GM12891 (cell line): ENCODE data around the gene UXT. TPM values are rescaled to one million over a fixed set of nuclear protein-coding genes. Genes with fewer than 3 reads are reported as not detected.
"Not testable (repeated sequence)": the region's sequence is repeated elsewhere in the genome, so short reads cannot be mapped to it uniquely, and the experiment has no call there.

ENCODE experiments used
- DNase-seq: peaks from one replicate; pipeline ENCODE4 v3.0.0; 2011; ENCODE audit warnings: low spot score; ENCODE audit not compliant: insufficient read length
- FAIRE-seq: peaks from 2 replicates; lab custom pipeline; 2011; peaks lifted over from hg19 to GRCh38; lab: Jason Lieb, UNC
- PAX5 ChIP-seq: IDR thresholded peaks from 2 replicates; pipeline ENCODE4 v1.6.1; 2011; ENCODE audit warnings: low read length, moderate library complexity, mild to moderate bottlenecking; ENCODE audit not compliant: insufficient read depth, severe bottlenecking
- POLR2A ChIP-seq: IDR thresholded peaks from 2 replicates; pipeline ENCODE4 v1.6.1; 2011; ENCODE audit warnings: low read depth, low read length, control low read depth
- POLR2AphosphoS5 ChIP-seq: IDR thresholded peaks from 2 replicates; pipeline ENCODE4 v1.6.1; 2011; ENCODE audit warnings: low read depth, low read length, control low read depth
- POU2F2 ChIP-seq: IDR thresholded peaks from 2 replicates; pipeline ENCODE4 v1.6.1; 2011; ENCODE audit warnings: low read depth, mild to moderate bottlenecking, control low read depth, low read length, moderate library complexity
- SPI1 ChIP-seq: IDR thresholded peaks from 2 replicates; pipeline ENCODE4 v1.6.1; 2011; ENCODE audit warnings: low read depth, low read length, control low read depth
- TAF1 ChIP-seq: IDR thresholded peaks from 2 replicates; pipeline ENCODE4 v1.6.1; 2011; ENCODE audit warnings: low read depth, low read length, control low read depth
- polyA plus RNA-seq: library from polyadenylated mRNA; unstranded; fragments of >200 nt; gene quantifications from one replicate; pipeline ENCODE4 v1.2.1, GENCODE V29; 2012; ENCODE audit warnings: low read depth, missing spikeins, inconsistent platforms; ENCODE audit not compliant: missing spikeins

UXT gene, protein sequence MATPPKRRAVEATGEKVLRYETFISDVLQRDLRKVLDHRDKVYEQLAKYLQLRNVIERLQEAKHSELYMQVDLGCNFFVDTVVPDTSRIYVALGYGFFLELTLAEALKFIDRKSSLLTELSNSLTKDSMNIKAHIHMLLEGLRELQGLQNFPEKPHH
- 285 TPM for polyA plus RNA-seq

DNA sequence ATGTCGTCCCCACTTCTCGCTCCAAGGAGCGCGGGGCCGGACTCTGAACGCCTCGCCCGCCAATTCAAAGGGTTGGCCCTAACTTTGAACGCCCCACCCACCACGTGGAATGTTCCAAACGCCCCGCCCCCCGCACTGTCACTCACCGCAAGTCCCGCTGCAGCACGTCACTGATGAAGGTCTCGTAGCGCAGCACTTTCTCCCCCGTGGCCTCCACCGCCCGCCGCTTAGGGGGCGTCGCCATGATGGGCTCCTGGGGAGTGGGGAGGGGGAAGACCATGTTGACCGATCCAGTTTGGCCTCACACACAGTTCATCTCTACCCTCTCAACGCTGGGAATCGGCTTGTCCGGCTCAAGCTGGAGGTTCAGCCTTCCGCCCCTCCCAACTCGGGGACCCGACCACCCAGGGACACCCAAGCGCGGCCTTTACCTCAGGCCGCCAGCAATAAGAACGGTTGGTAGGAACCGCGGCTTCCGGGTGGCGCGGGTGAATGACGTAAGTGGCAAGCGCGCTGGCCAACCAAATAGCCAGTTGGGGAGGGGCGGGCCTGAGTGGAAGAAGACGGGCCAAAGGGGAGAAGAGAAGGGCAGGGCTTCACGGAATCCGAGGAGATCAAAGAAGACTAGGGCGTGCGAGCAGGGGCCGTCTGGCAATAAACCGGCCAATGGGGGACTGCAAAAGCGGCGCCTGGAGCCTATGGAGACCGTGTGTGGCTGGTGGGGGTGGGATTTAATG lies at the start of gene UXT:
UXT (minus strand) TSS at position 497 of the 737 bp plus-strand sequence; CDS start at position 244, 253 bp downstream.
- FAIRE-seq, result peak; percentile 100
- TF ChIP-seq POLR2A (no peak; the same call in 1 of the 2 replicates), PAX5 (no peak), POU2F2 (peak; percentile 43; the same call in 1 of the 2 replicates), SPI1 (no peak), TAF1 (no peak; the same call in 1 of the 2 replicates), POLR2AphosphoS5 (peak; percentile 82; the same call in 1 of the 2 replicates)
- peak; percentile 63 for DNase-seq

DNA sequence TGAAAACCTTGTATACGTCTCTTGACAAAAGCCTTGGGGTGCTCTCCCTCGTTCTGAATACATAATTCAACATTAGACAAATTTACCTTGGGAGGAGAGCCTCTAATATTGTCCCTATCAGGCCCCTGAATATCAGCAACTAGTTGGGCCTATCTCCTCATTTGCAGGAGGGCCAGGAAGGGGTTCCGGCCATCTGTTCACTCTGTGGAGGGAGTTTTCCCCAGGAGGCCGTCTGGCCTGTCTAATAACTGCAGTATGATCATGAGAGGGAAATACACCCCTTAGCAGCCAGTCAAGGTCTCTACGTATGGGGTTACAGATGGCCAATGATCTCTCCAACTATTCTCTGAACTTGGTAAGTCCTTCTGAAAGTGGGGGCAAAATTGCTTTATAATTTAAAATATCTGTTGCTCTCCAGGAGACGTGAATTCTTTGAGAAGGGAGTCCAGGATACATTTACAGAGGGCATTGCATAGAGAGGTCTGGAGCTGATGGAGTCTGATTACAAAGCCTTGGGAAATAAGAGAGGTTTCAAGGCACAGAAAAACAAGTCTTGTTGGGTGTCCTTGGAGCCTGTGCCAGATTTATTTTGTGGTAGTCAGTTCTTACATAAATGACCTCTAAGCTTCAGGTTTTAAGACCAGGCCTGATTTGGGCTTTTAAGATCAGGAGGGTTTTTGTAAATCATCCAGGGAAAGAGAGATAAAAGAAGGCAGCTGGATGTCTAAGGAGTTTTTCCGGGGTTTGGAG lies 48.2 kb upstream of the UXT start:
- FAIRE-seq, result no peak
- TF ChIP-seq POLR2A (no peak), SPI1 (no peak), TAF1 (no peak), POU2F2 (no peak), PAX5 (no peak), POLR2AphosphoS5 (no peak)
- no peak for DNase-seq

DNA sequence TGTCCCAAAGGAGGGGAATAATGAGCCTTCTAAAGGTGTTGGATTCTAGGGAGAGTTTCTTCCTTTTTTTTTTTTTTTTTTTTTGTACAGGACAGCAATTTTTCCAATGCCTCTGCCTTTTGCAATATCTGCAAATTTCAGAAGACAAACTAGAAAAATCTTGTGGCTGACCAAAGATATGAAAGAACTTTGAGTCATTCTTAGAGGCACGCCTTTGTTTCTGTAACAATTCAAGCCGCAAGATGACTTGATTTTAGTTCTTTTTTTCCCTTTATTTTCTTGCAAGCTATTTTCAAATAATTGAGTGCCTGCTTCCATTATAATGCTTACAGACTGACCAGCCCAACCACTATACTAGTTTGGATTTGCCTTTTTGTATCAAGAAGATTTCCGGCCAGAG lies 47.6 kb upstream of the UXT start:
- TF ChIP-seq PAX5 (no peak), POU2F2 (no peak), POLR2A (no peak), SPI1 (no peak), POLR2AphosphoS5 (no peak), TAF1 (no peak)
- FAIRE-seq, result no peak
- DNase-seq, result no peak

DNA sequence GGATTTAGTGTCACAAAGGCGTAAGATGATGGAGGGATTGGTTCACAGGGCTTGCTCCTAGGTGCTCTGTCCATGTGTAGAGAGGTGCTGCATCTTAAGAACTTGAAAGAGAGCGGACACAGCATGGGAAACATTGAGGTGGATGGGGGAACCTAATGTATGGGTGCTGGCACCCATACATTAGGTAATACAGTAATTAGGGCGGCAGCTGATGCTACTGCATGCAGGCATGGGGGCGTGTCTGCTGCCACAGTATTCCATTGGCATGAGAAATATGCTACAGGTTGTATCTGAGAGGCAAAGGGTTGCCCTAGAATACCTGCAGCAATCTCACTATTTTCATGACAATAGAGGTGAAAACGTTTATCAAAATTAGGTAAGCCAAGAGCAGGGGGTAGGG lies 45.8 kb upstream of the UXT start:
- FAIRE-seq (no peak), DNase-seq (no peak)
- TF ChIP-seq POLR2AphosphoS5, result no peak
- TF ChIP-seq POLR2A, result no peak
- no peak for TF ChIP-seq POU2F2
- no peak for TF ChIP-seq PAX5
- TF ChIP-seq SPI1, result no peak
- TF ChIP-seq TAF1, result no peak

DNA sequence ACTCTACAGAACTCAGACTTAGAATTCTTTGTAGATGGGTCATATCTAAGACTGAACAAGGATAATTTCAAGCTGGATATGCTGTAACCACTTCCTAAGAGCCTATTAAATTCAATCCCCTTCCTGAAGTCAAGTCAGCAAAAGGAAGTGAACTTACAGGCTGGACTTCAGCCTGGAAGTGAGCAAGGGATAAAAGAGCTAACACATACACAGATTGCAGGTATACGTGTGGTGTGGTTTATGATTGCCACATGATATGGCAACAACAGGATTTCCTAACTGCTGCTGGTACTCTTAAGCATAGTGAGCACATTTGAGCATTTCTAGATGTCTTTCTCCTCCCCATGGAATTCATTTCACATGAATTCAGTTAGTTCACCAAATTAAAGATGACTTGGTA lies 38.2 kb upstream of the UXT start:
- DNase-seq (no peak), FAIRE-seq (no peak)
- TF ChIP-seq SPI1, result no peak
- TF ChIP-seq TAF1, result no peak
- no peak for TF ChIP-seq PAX5
- TF ChIP-seq POLR2A, result no peak
- no peak for TF ChIP-seq POLR2AphosphoS5
- no peak for TF ChIP-seq POU2F2

DNA sequence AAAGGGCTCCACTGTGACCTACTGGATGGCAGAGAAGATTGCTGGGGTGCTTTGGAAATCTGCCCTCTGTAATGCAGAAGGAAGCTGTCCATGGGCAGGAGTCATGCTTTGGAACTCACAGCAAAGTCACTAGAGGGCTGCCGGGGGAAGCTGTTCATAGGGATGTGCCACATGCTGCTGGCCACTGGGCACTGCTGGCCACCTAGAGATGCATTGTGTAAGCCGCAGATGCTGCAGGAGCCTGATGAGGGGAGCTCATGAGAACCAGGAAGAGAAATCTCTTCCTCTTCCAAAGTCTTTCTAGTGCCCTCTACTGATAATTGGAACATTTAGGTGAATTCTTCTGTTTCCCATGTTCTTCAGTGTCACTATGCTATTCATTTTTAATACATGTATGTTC lies 31.2 kb upstream of the UXT start:
- TF ChIP-seq POLR2A, result no peak
- TF ChIP-seq TAF1, result no peak
- TF ChIP-seq SPI1, result no peak
- no peak for TF ChIP-seq POU2F2
- no peak for TF ChIP-seq POLR2AphosphoS5
- no peak for TF ChIP-seq PAX5
- DNase-seq (no peak), FAIRE-seq (no peak)

DNA sequence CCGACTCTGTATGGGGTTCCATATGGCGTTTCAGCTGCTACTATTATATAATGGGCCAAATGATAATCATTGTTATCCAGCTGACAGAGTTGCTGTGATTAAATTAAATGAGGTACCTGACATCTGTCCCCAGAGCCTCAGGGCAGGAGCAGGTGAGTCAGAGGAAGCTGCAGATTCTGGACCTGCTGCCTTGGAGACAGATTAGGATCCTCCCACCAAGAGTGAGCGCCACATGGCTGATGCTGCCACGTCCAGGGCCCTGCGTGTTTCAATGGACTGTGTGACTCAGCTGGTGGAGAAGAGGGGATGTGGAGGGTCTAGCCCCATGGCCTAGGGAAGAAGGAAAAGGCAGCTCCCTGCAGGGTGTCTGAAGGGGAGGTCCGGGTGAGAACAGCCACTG lies 28.3 kb upstream of the UXT start:
- FAIRE-seq, result no peak
- DNase-seq, result no peak
- TF ChIP-seq TAF1 (no peak), POLR2A (no peak), POU2F2 (no peak), SPI1 (no peak), PAX5 (no peak)

DNA sequence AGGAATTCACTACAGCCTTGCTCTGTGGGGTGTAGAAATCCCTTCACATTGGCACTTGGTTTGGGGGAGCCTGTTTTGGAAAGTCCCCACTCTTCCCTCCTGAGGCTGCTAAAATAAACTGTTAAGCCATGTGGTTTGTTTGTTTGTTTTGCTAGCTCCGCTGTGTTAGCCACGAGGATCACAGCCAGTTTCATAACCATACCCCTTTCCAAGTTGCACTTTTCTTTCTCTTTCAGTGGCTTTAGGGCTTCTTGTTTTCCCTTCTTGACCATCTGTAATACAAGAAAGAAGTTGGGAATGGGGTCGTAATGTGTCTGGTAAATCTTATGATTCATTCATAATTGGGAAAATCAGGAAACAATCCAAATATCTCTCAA lies 24.8 kb upstream of the UXT start:
- DNase-seq, result no peak
- no peak for FAIRE-seq
- TF ChIP-seq SPI1, result no peak
- TF ChIP-seq POU2F2, result no peak
- TF ChIP-seq POLR2A, result no peak
- no peak for TF ChIP-seq PAX5
- no peak for TF ChIP-seq POLR2AphosphoS5
- TF ChIP-seq TAF1, result no peak

DNA sequence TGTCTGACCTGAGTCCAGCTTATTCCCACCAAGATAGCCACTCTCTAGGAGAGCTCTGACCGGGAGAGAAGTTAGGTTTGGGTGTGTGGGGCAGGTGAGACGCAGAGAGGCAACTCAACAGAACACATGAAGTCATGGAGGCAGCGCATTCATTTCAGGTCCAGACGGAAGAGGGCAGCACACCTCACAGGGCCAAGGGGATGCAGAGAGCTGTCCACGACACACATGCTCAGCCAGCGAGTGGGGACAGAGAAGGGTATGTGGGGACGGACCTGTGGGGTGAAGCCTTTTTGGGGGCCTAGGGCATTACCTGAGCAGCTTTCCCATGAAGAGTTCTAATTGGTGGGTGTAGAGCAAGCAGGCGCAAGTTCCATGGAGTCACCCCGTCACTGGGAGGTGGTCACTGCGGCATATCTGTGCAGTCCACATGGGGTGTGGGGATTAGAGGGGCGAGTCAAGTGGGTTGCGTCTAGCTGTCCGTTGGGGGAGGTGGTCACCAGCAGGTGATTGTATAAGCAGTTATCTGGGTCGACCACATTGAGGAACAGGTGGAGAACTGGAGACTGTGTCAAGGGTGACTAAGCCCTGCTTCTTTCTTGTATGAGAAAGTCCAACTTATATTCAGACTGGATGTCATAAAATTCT lies 24.3 kb upstream of the UXT start:
- TF ChIP-seq POLR2AphosphoS5, result no peak
- TF ChIP-seq TAF1, result no peak
- TF ChIP-seq PAX5, result no peak
- TF ChIP-seq SPI1, result no peak
- TF ChIP-seq POLR2A, result no peak
- TF ChIP-seq POU2F2, result no peak
- DNase-seq (no peak), FAIRE-seq (no peak)

DNA sequence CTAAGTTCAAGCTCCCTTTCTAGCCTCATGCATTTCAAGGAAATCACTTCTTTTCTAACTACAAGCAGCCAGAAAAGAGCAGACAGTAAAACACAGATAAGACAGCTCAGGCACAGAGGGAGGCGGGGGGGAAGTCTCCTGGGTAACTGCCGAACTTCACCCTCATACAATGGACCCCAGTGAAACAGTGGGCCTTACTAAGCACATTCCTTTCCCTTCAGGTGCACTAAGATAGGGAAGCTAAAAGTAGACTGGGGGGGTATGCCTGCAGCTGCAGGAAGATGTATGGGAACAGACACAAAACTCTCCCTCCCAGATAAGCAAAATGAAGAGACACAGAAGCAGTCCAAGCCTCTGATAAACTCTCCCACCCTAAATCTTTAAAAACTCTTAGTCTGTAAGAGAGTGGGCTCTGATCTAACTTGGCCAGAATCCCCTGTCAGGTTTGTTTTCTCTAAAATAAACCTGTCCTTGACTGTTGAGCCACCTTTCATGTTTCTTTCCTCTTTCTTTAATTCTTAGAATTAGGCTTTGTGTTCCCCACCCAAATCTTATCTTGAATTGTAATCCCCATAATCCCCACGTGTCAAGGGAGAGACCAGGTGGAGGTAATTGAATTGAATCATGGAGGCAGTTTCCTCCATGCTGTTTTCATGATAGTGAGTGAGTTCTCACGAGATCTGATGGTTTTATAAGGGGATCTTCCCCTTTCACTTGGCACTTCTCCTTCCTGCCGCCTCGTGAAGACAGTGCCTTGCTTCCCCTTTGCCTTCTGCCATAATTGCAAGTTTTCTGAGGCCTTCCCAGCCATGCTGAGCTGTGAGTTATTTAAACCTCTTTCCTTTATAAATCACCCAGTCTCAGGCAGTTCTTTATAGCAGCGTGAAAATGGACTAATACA lies 17.2 kb upstream of the UXT start:
- FAIRE-seq, DNase-seq: not testable (repeated sequence)
